Activated B cell treated with CpG ODN at 0.5 μM for 24 hours (primary cell): Measurements from ENCODE around the gene TWIST2. TPM values are rescaled to one million over a fixed set of nuclear protein-coding genes. Genes with fewer than 3 reads are reported as not detected.

Experiments
- ATAC-seq: fragments of 200-7000 bp; cut with Tn5 transposase; one replicate; pipeline ENCODE4 v1.10.0; 2021; ENCODE audit warnings: low read depth, mild to moderate bottlenecking, moderate library complexity
- CTCF ChIA-PET: fragments of 350-600 bp; sonication (Branson Sonifier 250); formaldehyde crosslinking; loops from one replicate; lab custom pipeline; 2021; ENCODE audit warnings: antibody characterized with exemption; lab: Charles Lee
- POLR2A ChIA-PET: fragments of 350-600 bp; sonication (Branson Sonifier 250); formaldehyde crosslinking; loops from one replicate; lab custom pipeline; 2021; ENCODE audit warnings: antibody characterized with exemption; lab: Charles Lee
- DNase-seq: peaks from one replicate; pipeline ENCODE4 v3.0.0; 2022
- H3K27ac Mint-ChIP-seq: one replicate; pipeline ENCODE4 v1.8.0; 2020; ENCODE audit warnings: mixed read lengths
- H3K27me3 Mint-ChIP-seq: one replicate; pipeline ENCODE4 v1.8.0; 2021; ENCODE audit warnings: mixed read lengths
- H3K36me3 Mint-ChIP-seq: one replicate; pipeline ENCODE4 v1.8.0; 2021; ENCODE audit warnings: low read depth, mixed read lengths
- H3K4me1 Mint-ChIP-seq: one replicate; pipeline ENCODE4 v1.8.0; 2021; ENCODE audit warnings: mixed read lengths
- H3K4me3 Mint-ChIP-seq: one replicate; pipeline ENCODE4 v1.8.0; 2020; ENCODE audit warnings: mild to moderate bottlenecking, mixed read lengths
- H3K9me3 Mint-ChIP-seq: one replicate; pipeline ENCODE4 v1.8.0; 2020; ENCODE audit warnings: mixed read lengths
- CTCF ChIP-seq: fragments of 200-600 bp; IDR thresholded peaks from one replicate; pipeline ENCODE4 v1.8.0; 2022; ENCODE audit warnings: antibody characterized with exemption, mild to moderate bottlenecking
- intact Hi-C: fragments of 100-400 bp; cut with micrococcal nuclease; formaldehyde crosslinking; loops from one replicate; pipeline ENCODE4 v1.15.1; 2024
- total RNA-seq: library from RNA; stranded (reverse); gene quantifications from 2 replicates; pipeline ENCODE4 v1.2.3, GENCODE V29; 2022

Gene TWIST2
- total RNA-seq, 1 donor from 2014 or later = not detected

GRCh38 chr2:238921259-238921658 lies 73.4 kb downstream of the TWIST2 start:
- no peaks in the 10 kb centered on the region for H3K9me3 Mint-ChIP-seq
- ATAC-seq (no peak), DNase-seq (no peak)
- intact Hi-C loops = no loop called here
- CTCF ChIA-PET = no interaction called here
- H3K27ac Mint-ChIP-seq = no peak overlapping the region
- no peaks in the 10 kb centered on the region for H3K36me3 Mint-ChIP-seq
- POLR2A ChIA-PET = no interaction called here
- no peak overlapping the region for H3K4me3 Mint-ChIP-seq
- no peaks in the 10 kb centered on the region for H3K27me3 Mint-ChIP-seq
- no peak for TF ChIP-seq CTCF
- no peaks in the 10 kb centered on the region for H3K4me1 Mint-ChIP-seq

GRCh38 chr2:238921681-238922319 lies 73.9 kb downstream of the TWIST2 start:
- H3K4me3 Mint-ChIP-seq = no peak overlapping the region
- ATAC-seq = no peak
- CTCF ChIA-PET = no interaction called here
- POLR2A ChIA-PET = no interaction called here
- no peaks in the 10 kb centered on the region for H3K36me3 Mint-ChIP-seq
- no peak for TF ChIP-seq CTCF
- intact Hi-C loops = no loop called here
- H3K27me3 Mint-ChIP-seq = no peaks in the 10 kb centered on the region
- no peaks in the 10 kb centered on the region for H3K4me1 Mint-ChIP-seq
- H3K27ac Mint-ChIP-seq = no peak overlapping the region
- H3K9me3 Mint-ChIP-seq = no peaks in the 10 kb centered on the region
- DNase-seq = no peak

- intact Hi-C loops = no loop called here
Measured at GRCh38 chr2:238922435-238922834, 74.5 kb downstream of the TWIST2 start.

GRCh38 chr2:238924032-238924431 lies 76.1 kb downstream of the TWIST2 start:
- CTCF ChIA-PET = no interaction called here
- H3K27me3 Mint-ChIP-seq = peaks cover 7% of the 10 kb centered on the region
- intact Hi-C loops = no loop called here
- H3K4me1 Mint-ChIP-seq = no peaks in the 10 kb centered on the region
- H3K4me3 Mint-ChIP-seq = no peak overlapping the region
- ATAC-seq (no peak), DNase-seq (no peak)
- H3K9me3 Mint-ChIP-seq = no peaks in the 10 kb centered on the region
- TF ChIP-seq CTCF = no peak
- POLR2A ChIA-PET = no interaction called here
- no peaks in the 10 kb centered on the region for H3K36me3 Mint-ChIP-seq
- no peak overlapping the region for H3K27ac Mint-ChIP-seq

More at GRCh38 chr2:238922435-238922834, 74.5 kb downstream of the TWIST2 start:
- Mint-ChIP-seq H3K36me3 (no peaks in the 10 kb centered on the region), H3K27me3 (peaks cover 4% of the 10 kb centered on the region), H3K27ac (no peak overlapping the region), H3K4me1 (no peaks in the 10 kb centered on the region), H3K9me3 (no peaks in the 10 kb centered on the region), H3K4me3 (no peak overlapping the region)
- DNase-seq (no peak), ATAC-seq (no peak)
- ChIA-PET CTCF (no interaction called here), POLR2A (no interaction called here)
- no peak for TF ChIP-seq CTCF

GRCh38 chr2:238924796-238925195 lies 76.9 kb downstream of the TWIST2 start:
- intact Hi-C loops = no loop called here
- TF ChIP-seq CTCF = no peak
- H3K4me1 Mint-ChIP-seq = no peaks in the 10 kb centered on the region
- H3K4me3 Mint-ChIP-seq = no peak overlapping the region
- DNase-seq = no peak
- H3K27me3 Mint-ChIP-seq = peaks cover 14% of the 10 kb centered on the region
- no peaks in the 10 kb centered on the region for H3K36me3 Mint-ChIP-seq
- no peak overlapping the region for H3K27ac Mint-ChIP-seq
- no peaks in the 10 kb centered on the region for H3K9me3 Mint-ChIP-seq
- CTCF ChIA-PET = no interaction called here
- ATAC-seq = no peak
- POLR2A ChIA-PET = no interaction called here
